GM12878 (cell line): Measurements from ENCODE around the gene SNAPC4. TPM values are rescaled to one million over a fixed set of nuclear protein-coding genes. Genes with fewer than 3 reads are reported as not detected.

Source experiments
- ATAC-seq: fragments of 200-7000 bp; cut with Tn5 transposase; 3 replicates; pipeline ENCODE4 v1.9.1; 2020; ENCODE audit warnings: mild to moderate bottlenecking, moderate library complexity
- BruUV-seq: library from RNA; stranded (reverse); fragments of 400-500 nt; replicated peaks from 2 replicates; lab custom pipeline; 2021; lab: Mats Ljungman, UMichigan
- CTCF ChIA-PET: fragments of 300-600 bp; sonication (Branson Sonifier 250); formaldehyde crosslinking; extraction: SDS; loops from one replicate; lab custom pipeline; 2021; ENCODE audit warnings: inconsistent platforms; lab: Yijun Ruan, JAX
- POLR2A ChIA-PET: fragments of 350-600 bp; formaldehyde crosslinking; extraction: SDS; loops from one replicate; lab custom pipeline; 2021; ENCODE audit warnings: inconsistent platforms; lab: Charles Lee
- RAD21 ChIA-PET: fragments of 300-600 bp; sonication (Branson Sonifier 250); formaldehyde crosslinking; loops from one replicate; lab custom pipeline; 2023; ENCODE audit warnings: antibody characterized with exemption; ENCODE audit not compliant: unreplicated experiment; lab: Charles Lee
- SMC1A ChIA-PET: fragments of 300-600 bp; sonication (Branson Sonifier 250); formaldehyde crosslinking; loops from one replicate; lab custom pipeline; 2023; ENCODE audit not compliant: unreplicated experiment, uncharacterized antibody; lab: Charles Lee
- DNase-seq: peaks from one replicate; pipeline ENCODE4 v3.0.0-alpha.2; 2011; ENCODE audit warnings: low read depth, low spot score
- FAIRE-seq: peaks from 3 replicates; lab custom pipeline; 2011; peaks lifted over from hg19 to GRCh38; lab: Jason Lieb, UNC
- H2AFZ ChIP-seq: 2 replicates; pipeline ENCODE4 v1.6.0; 2011; ENCODE audit warnings: low read depth, low read length, control low read depth; ENCODE audit not compliant: control insufficient read depth
- H3K27ac ChIP-seq: 2 replicates; pipeline ENCODE4 v1.5.1; 2011; ENCODE audit warnings: control low read depth; ENCODE audit not compliant: control insufficient read depth, insufficient read depth
- H3K27me3 ChIP-seq, 2 experiments: replicated peaks in 1 of 2; 2 replicates each; pipeline versions ENCODE4 v1.6.0 to v1.6.1; 2011; ENCODE audit warnings: low read length in 1 of 2; ENCODE audit not compliant: control insufficient read depth in 2 of 2, insufficient read depth in 2 of 2
- H3K36me3 ChIP-seq, 2 experiments: 2 replicates each; pipeline ENCODE4 v1.5.1; 2011; ENCODE audit warnings: low read length in 1 of 2; ENCODE audit not compliant: control insufficient read depth in 2 of 2, insufficient read depth in 2 of 2
- H3K4me1 ChIP-seq: 2 replicates; pipeline ENCODE4 v1.6.1; 2011; ENCODE audit warnings: mild to moderate bottlenecking, low read length, moderate library complexity, mixed read lengths; ENCODE audit not compliant: control insufficient read depth, insufficient read depth
- H3K4me2 ChIP-seq: 2 replicates; pipeline ENCODE4 v1.6.0; 2011; ENCODE audit warnings: control low read depth; ENCODE audit not compliant: control insufficient read depth, insufficient read depth
- H3K4me3 ChIP-seq: fragments of 200-600 bp; sonication (generic); 2 replicates; pipeline ENCODE4 v1.5.1; 2016
- H3K79me2 ChIP-seq: 2 replicates; pipeline ENCODE4 v1.6.0; 2011; ENCODE audit warnings: low read length; ENCODE audit not compliant: control insufficient read depth, insufficient read depth
- H3K9ac ChIP-seq: 2 replicates; pipeline ENCODE4 v1.8.0; 2011; ENCODE audit warnings: low read length, control low read depth, mixed read lengths; ENCODE audit not compliant: control insufficient read depth, insufficient read depth
- H3K9me3 ChIP-seq: replicated peaks from 3 replicates; pipeline ENCODE4 v1.5.1; 2011; ENCODE audit warnings: mild to moderate bottlenecking, low read length; ENCODE audit not compliant: control insufficient read depth, insufficient read depth
- H4K20me1 ChIP-seq: 2 replicates; pipeline ENCODE4 v1.6.0; 2011; ENCODE audit not compliant: control insufficient read depth, insufficient read depth
- CHD4 ChIP-seq: fragments of 200-600 bp; sonication (generic); IDR thresholded peaks from 2 replicates; pipeline ENCODE4 v1.6.1; 2016; ENCODE audit warnings: mild to moderate bottlenecking
- EZH2 ChIP-seq: IDR thresholded peaks from 2 replicates; pipeline ENCODE4 v1.6.1; 2012; ENCODE audit warnings: low read depth, mild to moderate bottlenecking, control low read depth, inconsistent platforms, low read length, borderline replicate concordance; ENCODE audit not compliant: control insufficient read depth
- GATAD2B ChIP-seq: fragments of 450-650 bp; conservative IDR thresholded peaks from 2 replicates; pipeline ENCODE4 v1.6.1; 2017; ENCODE audit warnings: low read depth, mild to moderate bottlenecking, moderate library complexity
- LARP7 ChIP-seq: fragments of 450-650 bp; IDR thresholded peaks from 2 replicates; pipeline ENCODE4 v1.6.1; 2017; ENCODE audit warnings: mild to moderate bottlenecking
- MEF2B ChIP-seq: fragments of 450-650 bp; IDR thresholded peaks from 2 replicates; pipeline ENCODE4 v1.6.1; 2018; ENCODE audit warnings: mild to moderate bottlenecking, moderate library complexity; ENCODE audit not compliant: partially characterized antibody, poor library complexity, severe bottlenecking
- MYB ChIP-seq: fragments of 150-350 bp; IDR thresholded peaks from 2 replicates; pipeline ENCODE4 v1.6.1; 2014; ENCODE audit warnings: mild to moderate bottlenecking, low read depth, low read length, borderline replicate concordance
- RAD21 ChIP-seq: IDR thresholded peaks from 2 replicates; pipeline ENCODE4 v1.6.1; 2011; ENCODE audit warnings: mild to moderate bottlenecking, low read depth, low read length, moderate library complexity; ENCODE audit not compliant: insufficient read depth
- SIN3A ChIP-seq: IDR thresholded peaks from 2 replicates; pipeline ENCODE4 v1.6.1; 2012; ENCODE audit warnings: low read depth, low read length, improper control_type of control experiment
- SREBF1 ChIP-seq: IDR thresholded peaks from 2 replicates; pipeline ENCODE4 v1.6.1; 2012; ENCODE audit warnings: mild to moderate bottlenecking, low read length
- TAF1 ChIP-seq: IDR thresholded peaks from 2 replicates; pipeline ENCODE4 v1.6.1; 2011; ENCODE audit warnings: mild to moderate bottlenecking, low read depth, low read length, borderline replicate concordance
- TCF7 ChIP-seq: IDR thresholded peaks from 2 replicates; pipeline ENCODE4 v1.6.1; 2014; ENCODE audit warnings: antibody characterized with exemption, borderline replicate concordance
- ZNF622 ChIP-seq: fragments of 450-650 bp; IDR thresholded peaks from 2 replicates; pipeline ENCODE4 v1.6.1; 2017; ENCODE audit warnings: mild to moderate bottlenecking, inconsistent platforms
- WGBS: methylation state at CpG from one replicate; pipeline ENCODE4 v1.1.6; 2016; ENCODE audit warnings: low lambda C conversion rate; ENCODE audit not compliant: insufficient replicate concordance, insufficient coverage; ENCODE audit errors: missing lambda C conversion rate; 5-methylcytosine and 5-hydroxymethylcytosine counted together
- in situ Hi-C: fragments of 300-500 bp; cut with MboI; formaldehyde crosslinking; loops from 9 replicates; pipeline ENCODE4 v1.14.3; 2018; ENCODE audit warnings: mixed read lengths
- intact Hi-C: fragments of 100-400 bp; cut with micrococcal nuclease; formaldehyde crosslinking; loops from one replicate; pipeline ENCODE4 v1.14.2; 2022; ENCODE audit not compliant: unreplicated experiment
- polyA plus RNA-seq, 11 experiments: library from polyadenylated mRNA; depleted of rRNA in 4 of 11; unstranded in 6 of 11; stranded (reverse) in 5 of 11; fragments of >200 nt; fragmentation: Nextera tagmentation in 4 of 11; fragmentation: Illumina TruSeq in 1 of 11; extraction: Ambion mirVana in 4 of 11; extraction: Trizol in 1 of 11; gene quantifications; 1 replicate in 1 of 11; 2 replicates in 10 of 11; pipeline versions ENCODE4 v1.2.1 to v1.2.3, GENCODE V29; 2011 to 2016; ENCODE audit warnings: inconsistent platforms in 2 of 11, missing spikeins in 2 of 11, low read depth in 1 of 11
- total RNA-seq, 4 experiments: library from RNA; depleted of rRNA in 3 of 4; stranded (reverse); fragments of >200 nt in 3 of 4; fragmentation: Illumina TruSeq in 1 of 4; extraction: Trizol in 1 of 4; gene quantifications; 2 replicates each; pipeline versions ENCODE4 v1.2.1 to v1.2.3, GENCODE V29; 2013 to 2021
- TF ChIP-seq, protein P1 (sequence below): fragments of 450-650 bp; conservative IDR thresholded peaks from 2 replicates; pipeline ENCODE4 v1.6.1; 2017; ENCODE audit warnings: mild to moderate bottlenecking, moderate library complexity
- TF ChIP-seq, protein P2 (sequence below): fragments of 450-650 bp; IDR thresholded peaks from 2 replicates; pipeline ENCODE4 v1.6.1; 2016; ENCODE audit warnings: mild to moderate bottlenecking, moderate library complexity, borderline replicate concordance
- TF ChIP-seq, protein P3 (sequence below): fragments of 450-650 bp; IDR thresholded peaks from 2 replicates; pipeline ENCODE4 v1.6.1; 2017; ENCODE audit warnings: mild to moderate bottlenecking

SNAPC4 gene
- total and polyA plus RNA-seq, 10 of the 15 experiments (the other 5 are each of a cell fraction or from before 2014, with no cell fraction given): 0.42 to 19.8 (median 7.0) TPM

DNA sequence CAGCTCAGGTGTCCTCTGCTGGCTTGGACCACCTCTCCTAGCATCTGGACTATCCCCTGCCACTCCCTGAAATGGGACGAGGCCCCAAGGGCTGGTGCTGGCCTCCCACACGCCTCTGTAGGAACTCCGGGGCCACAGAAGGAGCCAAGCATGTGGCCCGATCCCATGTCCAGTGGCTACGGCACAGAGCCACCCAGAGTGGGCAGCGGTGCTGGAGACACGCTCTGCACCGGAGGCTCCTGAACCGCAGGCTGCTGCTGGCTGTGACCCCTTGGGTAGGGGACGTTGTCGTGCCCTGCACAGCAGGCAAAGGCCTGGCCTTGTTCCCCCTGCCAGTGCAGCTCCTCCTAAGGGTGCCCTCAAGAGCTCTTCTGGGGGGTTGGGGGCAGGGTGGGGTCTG, 20.1 kb downstream of the SNAPC4 start:
- peaks cover 0 to 34% of the 10 kb centered on the region in 2 experiments; a peak in 3 of 4 replicates for H3K36me3 ChIP-seq
- ChIA-PET RAD21 (no interaction called here), POLR2A (no interaction called here), SMC1A (no interaction called here), CTCF (no interaction called here)
- H2AFZ ChIP-seq: no peak overlapping the region
- 86% methylated on average over 11 of the region's 11 CpGs for WGBS
- no TSS peak for BruUV-seq
- H3K79me2 ChIP-seq: no peaks in the 10 kb centered on the region
- no peaks in the 10 kb centered on the region for H3K9me3 ChIP-seq
- DNase-seq: no peak
- H3K4me3 ChIP-seq: no peak overlapping the region
- in situ Hi-C loops: no loop called here
- TF ChIP-seq MYB (no peak), ZNF622 (no peak), SREBF1 (no peak), GATAD2B (no peak), SIN3A (no peak), TCF7 (no peak), TAF1 (no peak), CHD4 (no peak), LARP7 (no peak), EZH2 (no peak), RAD21 (no peak), MEF2B (no peak)
- TF ChIP-seq, protein P1, sequence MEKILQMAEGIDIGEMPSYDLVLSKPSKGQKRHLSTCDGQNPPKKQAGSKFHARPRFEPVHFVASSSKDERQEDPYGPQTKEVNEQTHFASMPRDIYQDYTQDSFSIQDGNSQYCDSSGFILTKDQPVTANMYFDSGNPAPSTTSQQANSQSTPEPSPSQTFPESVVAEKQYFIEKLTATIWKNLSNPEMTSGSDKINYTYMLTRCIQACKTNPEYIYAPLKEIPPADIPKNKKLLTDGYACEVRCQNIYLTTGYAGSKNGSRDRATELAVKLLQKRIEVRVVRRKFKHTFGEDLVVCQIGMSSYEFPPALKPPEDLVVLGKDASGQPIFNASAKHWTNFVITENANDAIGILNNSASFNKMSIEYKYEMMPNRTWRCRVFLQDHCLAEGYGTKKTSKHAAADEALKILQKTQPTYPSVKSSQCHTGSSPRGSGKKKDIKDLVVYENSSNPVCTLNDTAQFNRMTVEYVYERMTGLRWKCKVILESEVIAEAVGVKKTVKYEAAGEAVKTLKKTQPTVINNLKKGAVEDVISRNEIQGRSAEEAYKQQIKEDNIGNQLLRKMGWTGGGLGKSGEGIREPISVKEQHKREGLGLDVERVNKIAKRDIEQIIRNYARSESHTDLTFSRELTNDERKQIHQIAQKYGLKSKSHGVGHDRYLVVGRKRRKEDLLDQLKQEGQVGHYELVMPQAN: no peak
- TF ChIP-seq, protein P2, sequence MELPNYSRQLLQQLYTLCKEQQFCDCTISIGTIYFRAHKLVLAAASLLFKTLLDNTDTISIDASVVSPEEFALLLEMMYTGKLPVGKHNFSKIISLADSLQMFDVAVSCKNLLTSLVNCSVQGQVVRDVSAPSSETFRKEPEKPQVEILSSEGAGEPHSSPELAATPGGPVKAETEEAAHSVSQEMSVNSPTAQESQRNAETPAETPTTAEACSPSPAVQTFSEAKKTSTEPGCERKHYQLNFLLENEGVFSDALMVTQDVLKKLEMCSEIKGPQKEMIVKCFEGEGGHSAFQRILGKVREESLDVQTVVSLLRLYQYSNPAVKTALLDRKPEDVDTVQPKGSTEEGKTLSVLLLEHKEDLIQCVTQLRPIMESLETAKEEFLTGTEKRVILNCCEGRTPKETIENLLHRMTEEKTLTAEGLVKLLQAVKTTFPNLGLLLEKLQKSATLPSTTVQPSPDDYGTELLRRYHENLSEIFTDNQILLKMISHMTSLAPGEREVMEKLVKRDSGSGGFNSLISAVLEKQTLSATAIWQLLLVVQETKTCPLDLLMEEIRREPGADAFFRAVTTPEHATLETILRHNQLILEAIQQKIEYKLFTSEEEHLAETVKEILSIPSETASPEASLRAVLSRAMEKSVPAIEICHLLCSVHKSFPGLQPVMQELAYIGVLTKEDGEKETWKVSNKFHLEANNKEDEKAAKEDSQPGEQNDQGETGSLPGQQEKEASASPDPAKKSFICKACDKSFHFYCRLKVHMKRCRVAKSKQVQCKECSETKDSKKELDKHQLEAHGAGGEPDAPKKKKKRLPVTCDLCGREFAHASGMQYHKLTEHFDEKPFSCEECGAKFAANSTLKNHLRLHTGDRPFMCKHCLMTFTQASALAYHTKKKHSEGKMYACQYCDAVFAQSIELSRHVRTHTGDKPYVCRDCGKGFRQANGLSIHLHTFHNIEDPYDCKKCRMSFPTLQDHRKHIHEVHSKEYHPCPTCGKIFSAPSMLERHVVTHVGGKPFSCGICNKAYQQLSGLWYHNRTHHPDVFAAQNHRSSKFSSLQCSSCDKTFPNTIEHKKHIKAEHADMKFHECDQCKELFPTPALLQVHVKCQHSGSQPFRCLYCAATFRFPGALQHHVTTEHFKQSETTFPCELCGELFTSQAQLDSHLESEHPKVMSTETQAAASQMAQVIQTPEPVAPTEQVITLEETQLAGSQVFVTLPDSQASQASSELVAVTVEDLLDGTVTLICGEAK: no peak
- TF ChIP-seq, protein P3, sequence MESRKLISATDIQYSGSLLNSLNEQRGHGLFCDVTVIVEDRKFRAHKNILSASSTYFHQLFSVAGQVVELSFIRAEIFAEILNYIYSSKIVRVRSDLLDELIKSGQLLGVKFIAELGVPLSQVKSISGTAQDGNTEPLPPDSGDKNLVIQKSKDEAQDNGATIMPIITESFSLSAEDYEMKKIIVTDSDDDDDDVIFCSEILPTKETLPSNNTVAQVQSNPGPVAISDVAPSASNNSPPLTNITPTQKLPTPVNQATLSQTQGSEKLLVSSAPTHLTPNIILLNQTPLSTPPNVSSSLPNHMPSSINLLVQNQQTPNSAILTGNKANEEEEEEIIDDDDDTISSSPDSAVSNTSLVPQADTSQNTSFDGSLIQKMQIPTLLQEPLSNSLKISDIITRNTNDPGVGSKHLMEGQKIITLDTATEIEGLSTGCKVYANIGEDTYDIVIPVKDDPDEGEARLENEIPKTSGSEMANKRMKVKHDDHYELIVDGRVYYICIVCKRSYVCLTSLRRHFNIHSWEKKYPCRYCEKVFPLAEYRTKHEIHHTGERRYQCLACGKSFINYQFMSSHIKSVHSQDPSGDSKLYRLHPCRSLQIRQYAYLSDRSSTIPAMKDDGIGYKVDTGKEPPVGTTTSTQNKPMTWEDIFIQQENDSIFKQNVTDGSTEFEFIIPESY: no peak
- no peak overlapping the region for H3K9ac ChIP-seq
- no peak for FAIRE-seq
- no peak overlapping the region for H3K4me2 ChIP-seq
- no peaks in the 10 kb centered on the region for H4K20me1 ChIP-seq
- ATAC-seq: no peak
- intact Hi-C loops: no loop called here
- H3K4me1 ChIP-seq: no peaks in the 10 kb centered on the region
- no peaks in the 10 kb centered on the region for H3K27me3 ChIP-seq
- H3K27ac ChIP-seq: no peak overlapping the region
